GM18861 (cell line): ENCODE measurements around the gene LYPD3.

Experiments
- ATAC-seq: cut with Tn5 transposase; IDR thresholded peaks from one replicate; pipeline ENCODE4 v1.9.1; 2021; ENCODE audit not compliant: unreplicated experiment

Gene LYPD3

DNA sequence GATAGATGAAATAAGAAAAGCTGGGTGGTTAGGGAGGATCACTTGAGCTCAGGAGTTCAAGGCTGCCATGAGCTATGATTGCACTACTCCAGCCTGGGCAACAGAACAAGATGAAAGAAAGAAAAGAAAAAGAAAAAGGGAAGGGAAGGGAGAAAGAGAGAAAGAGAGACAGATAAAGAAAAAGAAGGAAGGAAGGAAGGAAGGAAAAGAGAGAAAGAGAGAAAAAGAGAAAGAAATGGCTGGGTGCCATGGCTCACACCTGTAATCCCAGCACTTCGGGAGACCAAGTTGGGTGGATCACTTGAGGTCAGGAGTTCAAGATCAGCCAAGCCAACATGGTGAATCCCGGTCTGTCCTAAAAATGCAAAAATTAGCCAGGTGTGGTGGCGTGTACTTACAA, 29.6 kb downstream of the LYPD3 start:
- ATAC-seq = no peak

DNA sequence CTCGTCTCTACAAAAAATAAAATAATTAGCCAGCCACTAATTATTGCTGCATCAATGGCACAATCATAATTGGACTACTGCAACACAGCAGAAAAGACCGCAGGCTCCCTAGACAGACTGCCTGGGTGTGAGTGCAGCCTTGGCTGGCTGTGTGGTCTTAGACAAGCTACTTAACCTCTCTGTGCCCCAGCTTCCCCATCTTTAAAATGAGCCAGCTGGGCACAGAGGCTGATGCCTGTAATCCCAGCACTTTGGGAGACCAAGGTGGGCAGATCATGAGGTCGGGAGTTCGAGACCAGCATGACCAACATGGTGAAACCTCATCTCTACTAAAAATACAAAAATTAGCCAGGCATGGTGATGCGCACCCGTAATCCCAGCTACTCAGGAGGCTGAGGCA, 31.7 kb downstream of the LYPD3 start:
- no peak for ATAC-seq

DNA sequence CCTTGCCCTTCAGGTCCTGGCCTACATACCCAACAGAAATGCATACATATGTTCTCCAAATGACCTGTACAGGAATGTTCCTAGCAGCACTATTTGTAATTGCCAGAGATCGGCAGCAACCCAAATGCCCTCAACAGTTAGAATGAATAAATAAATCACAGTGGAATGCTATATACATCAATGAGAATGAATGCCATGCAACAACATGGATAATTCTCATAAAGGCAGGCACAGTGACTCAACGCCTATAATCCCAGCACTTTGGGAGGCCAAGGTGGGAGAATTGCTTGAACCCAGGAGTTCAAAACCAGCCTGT, 32.1 kb downstream of the LYPD3 start:
- ATAC-seq = no peak

DNA sequence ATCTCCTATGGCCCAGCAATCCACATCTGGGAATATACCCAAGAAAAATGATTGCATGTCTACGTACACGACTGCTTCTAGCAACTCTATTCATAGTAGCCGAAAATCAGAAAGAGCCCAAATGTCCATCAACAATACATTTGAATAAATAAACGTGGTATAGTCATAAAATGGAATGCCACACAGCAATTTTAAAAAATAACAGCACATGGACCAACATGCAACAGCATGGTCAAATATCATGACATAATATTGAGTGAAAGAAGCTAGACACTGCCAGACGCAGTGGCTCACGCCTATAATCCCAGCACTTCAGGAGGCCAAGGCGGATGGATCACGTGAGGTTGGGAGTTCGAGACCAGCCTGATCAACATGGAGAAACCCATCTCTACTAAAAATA, 34.4 kb downstream of the LYPD3 start:
- ATAC-seq = no peak

DNA sequence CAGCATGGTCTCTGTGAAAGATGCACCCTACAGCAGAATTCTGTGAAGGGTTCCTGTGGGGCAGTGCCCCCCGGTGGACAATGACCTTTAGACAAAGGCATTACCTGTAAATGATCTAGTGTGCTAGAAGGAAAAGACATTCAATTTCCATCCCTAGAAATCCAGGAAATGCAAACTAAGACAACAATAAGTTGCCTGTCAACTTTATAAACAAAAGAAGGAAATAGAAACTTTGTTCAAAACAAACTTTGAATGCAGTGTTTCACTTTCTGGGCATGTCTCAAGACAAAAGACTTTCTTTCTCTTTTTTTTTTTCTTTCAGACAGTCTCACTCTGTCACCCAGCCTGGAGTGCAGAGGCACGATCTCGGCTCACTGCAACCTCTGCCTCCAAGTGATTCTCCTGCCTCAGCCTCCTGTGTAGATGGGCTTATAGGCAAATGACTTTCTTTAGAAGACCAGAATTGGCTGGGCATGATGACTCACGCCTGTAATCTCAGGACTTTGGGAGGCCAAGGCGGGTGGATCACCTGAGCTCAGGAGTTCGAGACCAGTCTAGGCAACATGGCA, 35.2 kb downstream of the LYPD3 start:
- no peak for ATAC-seq

DNA sequence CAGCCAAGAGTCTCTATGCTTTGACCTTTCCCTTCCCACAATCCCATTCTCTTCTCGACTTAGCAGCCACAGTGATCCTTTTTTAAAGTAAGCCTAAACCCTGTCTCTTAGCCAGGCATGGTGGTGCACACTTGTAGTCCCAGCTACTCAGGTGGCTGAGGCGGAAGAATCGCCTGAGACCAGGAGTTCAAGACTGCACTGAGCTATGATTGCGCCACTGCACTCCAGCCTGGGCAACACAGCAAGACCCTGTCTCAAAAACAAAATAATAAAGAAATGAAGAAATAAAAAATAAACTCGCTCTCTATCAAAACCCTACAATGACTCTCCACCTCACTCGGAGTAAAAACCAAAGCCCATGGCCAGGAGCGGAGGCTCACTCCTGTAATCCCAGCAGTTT, 36.0 kb downstream of the LYPD3 start:
- ATAC-seq = no peak

DNA sequence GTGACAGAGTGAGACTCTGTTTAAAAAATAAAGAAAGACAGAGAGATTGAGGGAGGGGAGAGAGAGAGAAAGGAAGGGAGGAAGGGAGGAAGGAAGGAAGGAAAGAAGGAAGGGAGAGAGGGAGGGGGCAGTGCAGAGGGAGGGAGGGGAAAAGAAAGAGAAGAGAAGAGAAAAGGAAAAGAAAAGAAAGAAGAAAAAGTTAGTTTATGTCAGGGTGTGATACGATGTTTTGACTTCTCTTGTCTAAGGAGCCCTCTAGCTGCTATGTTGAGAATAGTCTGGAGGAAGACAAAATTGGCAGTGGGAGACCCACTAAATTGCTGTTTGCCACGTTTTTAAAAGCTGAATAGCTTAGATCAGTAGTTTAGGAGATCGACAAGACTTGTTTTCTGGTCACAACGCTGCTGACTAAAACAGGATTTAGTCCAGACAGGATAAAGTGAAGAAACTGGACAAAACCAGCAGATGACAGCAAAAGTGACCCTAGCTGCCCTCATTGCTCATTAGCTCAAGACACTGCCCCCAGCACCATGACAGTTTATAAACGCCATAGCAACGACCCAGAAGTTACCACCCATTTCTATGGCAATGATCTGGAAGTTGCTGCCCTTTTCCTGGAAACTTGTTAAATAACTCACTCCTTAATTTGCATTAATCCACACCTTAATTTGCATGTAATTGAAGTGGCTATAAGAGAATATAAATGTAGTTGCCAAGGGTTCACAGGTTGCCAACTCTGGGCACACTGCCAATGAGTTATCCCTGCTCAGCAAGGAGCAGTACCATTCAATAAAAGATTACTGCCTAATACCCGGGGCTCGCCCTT, 39.6 kb downstream of the LYPD3 start:
- ATAC-seq = no peak

DNA sequence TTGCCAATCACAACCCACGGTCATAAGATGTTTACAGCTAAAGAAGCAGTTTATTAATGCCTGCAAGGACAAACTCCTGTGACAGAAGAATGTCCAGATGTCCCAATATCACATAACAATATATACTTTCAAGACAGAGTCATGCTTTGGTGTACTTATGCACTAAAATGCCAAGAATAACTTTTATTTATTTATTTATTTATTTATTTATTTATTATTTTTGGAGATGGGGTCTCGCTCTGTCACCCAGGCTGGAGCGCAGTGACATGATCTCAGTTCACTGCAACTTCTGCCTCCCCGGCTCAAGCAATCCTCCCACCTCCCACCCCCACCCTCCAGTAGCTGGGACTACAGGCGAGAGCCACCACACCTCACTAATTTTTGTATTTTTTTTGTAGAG, 41.6 kb downstream of the LYPD3 start:
- no peak for ATAC-seq

DNA sequence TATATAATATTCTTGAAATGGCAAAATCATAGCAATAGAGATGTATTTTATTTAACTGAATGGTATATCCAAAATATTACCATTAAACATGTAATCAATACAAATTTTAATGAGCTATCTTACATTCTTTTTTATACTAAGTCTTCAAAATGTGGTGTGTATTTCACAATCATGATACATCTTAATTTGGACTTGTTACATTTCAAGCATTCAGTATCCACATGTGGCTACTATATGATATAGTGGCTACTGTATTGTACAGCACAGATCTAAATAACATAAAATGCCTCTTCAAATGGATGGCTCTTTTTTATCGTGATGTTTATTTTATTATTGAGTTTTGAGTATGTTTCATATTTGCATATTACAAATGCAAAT, 42.7 kb downstream of the LYPD3 start:
- ATAC-seq = no peak

DNA sequence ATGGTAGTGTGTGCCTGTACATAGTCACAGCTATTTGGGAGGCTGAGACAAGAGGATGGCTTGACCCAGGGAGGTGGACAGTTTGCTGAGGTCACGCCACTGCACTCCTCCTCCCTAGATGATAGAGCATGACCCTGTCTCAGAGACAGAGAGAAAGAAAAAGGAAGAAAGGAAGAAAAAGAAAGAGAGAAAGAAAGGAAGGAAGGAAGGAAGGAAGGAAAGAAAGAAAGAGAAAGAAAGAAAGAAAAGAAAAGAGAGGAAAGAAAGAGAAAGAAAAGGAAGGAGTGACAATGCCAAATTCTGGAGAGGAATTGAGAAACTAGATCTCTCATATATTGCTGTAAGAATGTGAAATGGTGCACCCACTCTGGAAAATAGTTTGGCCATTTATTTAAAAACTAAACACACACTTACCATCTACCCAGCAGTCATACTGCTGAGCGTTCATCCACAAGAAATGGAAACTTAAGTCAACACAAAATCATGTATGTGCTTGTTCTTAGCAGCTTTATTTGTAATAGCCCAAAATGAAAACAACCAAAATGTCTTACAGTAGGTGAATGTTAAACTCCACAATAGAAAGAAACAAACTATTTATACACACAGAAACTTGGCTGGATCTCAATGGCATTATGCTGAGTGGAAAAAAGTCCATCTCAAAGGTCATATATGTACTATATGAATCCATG, 43.3 kb downstream of the LYPD3 start:
- ATAC-seq = no peak

DNA sequence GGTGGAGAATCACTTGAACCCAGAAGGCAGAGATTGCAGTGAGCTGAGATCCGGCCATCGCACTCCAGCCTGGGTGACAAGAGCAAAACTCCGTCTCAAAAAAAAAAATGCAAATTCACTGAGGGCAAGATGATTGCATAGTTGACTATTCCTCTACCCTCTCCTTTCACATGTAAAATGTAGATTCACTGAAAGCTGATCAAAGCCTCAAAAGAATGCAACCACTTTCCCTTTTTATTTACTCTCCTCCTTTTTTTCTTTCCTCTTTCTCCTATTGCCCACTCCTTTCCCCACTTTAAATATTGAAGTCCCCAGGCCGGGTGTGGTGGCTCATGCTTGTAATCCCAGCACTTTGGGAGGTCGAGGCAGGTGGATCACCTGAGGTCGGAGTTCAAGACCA, 44.5 kb downstream of the LYPD3 start:
- no peak for ATAC-seq

DNA sequence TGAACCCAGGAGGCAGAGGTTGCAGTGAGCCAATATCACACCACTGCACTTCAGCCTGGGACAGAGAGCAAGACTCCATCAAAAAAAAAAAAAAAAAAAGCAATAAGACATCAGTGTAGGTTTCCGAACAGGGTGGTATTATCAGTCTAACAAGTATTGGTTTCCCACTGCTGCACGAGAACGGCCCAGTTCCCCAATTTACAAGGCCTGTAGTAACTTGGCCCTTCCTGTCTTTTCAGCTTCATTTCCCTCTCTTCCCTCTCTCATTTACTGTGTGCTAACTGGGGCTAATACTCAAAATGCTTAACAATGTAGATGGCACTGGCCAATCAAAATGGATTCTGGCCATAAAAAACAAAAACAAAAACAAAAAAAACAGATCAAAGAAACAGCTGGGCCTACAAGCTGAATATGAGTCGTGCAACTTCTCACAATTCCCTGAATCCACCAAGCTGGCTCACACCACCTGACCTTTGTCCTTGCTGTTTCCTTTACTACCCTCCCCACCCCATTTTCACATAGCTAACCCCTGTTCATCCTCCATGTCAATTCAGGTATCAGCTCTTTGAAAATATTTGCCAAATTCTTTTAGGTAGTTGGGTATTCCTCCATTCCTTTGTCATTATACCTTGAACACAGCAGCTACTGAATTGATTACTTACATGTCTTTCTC, 48.3 kb downstream of the LYPD3 start:
- no peak for ATAC-seq

DNA sequence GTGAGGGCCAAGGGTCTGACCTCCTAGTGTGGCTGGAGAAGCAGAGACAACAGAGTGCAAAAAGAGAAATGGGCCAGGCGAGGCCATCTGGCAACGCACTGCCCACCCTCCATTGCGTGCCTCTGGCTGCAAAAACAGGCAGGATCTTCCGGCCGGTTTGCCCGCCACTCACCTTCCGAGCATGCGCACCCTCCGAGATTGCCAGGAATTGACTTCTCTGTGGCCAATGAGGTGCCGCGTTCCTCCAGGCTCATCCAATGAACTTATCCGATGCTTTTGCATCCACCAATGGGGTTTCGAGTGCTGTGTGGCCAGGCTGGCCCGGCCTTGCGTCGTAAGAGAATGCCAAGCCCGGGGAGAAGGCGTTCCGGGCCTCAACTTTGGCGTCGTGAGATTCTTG, 50.9 kb downstream of the LYPD3 start, which contains the start of gene TEX101:
Gene TEX101 (plus strand): TSS at position 337 of the 400 bp plus-strand sequence. CDS start 1,030 bp downstream, outside the sequence.
- no peak for ATAC-seq

DNA sequence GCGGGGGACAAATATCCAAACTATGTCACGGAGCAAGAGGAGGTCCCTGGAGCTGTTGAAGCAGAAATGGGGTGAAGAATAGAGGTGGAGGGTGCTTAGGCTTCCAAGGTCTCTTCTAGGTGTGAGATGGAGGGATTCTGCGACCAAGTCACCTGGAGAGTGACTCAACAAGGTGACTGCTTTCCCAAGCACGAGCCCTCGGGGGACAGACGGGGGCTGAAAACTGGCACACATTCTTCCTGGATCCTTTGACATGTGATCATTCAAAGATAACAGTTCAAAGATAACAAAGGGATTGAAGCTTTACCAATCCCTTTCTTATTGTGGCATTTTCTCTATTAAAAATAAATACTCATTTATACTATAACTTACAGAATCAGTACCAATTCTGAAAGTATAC, 53.0 kb downstream of the LYPD3 start:
- ATAC-seq = no peak
